Esophagus muscularis mucosa (tissue), 4 donors: Measurements from ENCODE around the gene TMEM53.

Experiments used
- EP300 ChIP-seq: sonication (generic); formaldehyde crosslinking; IDR thresholded peaks from one replicate; pipeline ENCODE4 v1.6.1; 2017; ENCODE audit warnings: antibody characterized with exemption
- POLR2A ChIP-seq: fragments of 450-650 bp; IDR thresholded peaks from one replicate; pipeline ENCODE4 v1.6.1; 2017; ENCODE audit warnings: antibody characterized with exemption, moderate library complexity, mild to moderate bottlenecking, low read depth
- POLR2AphosphoS5 ChIP-seq, 2 donors: sonication (generic); formaldehyde crosslinking; IDR thresholded peaks; one replicate each; pipeline ENCODE4 v1.6.1; 2017; ENCODE audit warnings: antibody characterized with exemption in 2 of 2
- TF ChIP-seq, protein P1 (sequence below), 3 experiments: fragments of 200-600 bp in 2 of 3; fragments of 450-650 bp in 1 of 3; sonication (generic) in 2 of 3; IDR thresholded peaks; one replicate each; pipeline ENCODE4 v1.5.1; 2017 to 2019; ENCODE audit warnings: antibody characterized with exemption in 3 of 3, mild to moderate bottlenecking in 2 of 3, moderate library complexity in 1 of 3

DNA sequence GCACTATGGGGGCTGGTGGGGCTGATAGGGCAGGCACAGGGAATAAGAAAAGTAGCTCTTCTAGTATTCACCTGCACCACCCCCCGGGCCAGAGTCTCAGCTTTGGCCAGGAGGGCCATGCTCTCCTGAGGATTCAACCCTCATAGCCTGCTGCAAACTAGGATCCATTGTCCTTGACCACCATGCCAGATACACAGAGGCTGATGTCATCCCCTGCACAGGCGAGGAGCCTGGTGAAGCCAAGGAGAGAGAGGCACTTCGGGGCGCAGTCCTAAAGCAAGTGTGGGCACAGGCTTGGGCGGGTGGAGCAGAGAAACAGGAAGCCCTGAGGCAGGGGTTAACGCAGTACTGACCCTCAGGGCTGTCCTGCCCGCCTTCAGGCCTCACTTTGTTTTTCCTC, 29.5 kb downstream of the TMEM53 start:
- TF ChIP-seq POLR2AphosphoS5 (IDR thresholded peaks at IDR 0.05): no peak
- TF ChIP-seq, protein P1, sequence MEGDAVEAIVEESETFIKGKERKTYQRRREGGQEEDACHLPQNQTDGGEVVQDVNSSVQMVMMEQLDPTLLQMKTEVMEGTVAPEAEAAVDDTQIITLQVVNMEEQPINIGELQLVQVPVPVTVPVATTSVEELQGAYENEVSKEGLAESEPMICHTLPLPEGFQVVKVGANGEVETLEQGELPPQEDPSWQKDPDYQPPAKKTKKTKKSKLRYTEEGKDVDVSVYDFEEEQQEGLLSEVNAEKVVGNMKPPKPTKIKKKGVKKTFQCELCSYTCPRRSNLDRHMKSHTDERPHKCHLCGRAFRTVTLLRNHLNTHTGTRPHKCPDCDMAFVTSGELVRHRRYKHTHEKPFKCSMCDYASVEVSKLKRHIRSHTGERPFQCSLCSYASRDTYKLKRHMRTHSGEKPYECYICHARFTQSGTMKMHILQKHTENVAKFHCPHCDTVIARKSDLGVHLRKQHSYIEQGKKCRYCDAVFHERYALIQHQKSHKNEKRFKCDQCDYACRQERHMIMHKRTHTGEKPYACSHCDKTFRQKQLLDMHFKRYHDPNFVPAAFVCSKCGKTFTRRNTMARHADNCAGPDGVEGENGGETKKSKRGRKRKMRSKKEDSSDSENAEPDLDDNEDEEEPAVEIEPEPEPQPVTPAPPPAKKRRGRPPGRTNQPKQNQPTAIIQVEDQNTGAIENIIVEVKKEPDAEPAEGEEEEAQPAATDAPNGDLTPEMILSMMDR (IDR thresholded peaks at IDR 0.05): no peak
- TF ChIP-seq EP300: no peak
- no peak for TF ChIP-seq POLR2A
